Vagina (tissue), 2 donors: Measurements from ENCODE around the gene VPREB3.

ENCODE experiments used
- POLR2A ChIP-seq, 2 donors: fragments of 450-650 bp; IDR thresholded peaks; one replicate each; pipeline ENCODE4 v1.6.1; 2017; ENCODE audit warnings: antibody characterized with exemption in 2 of 2, mild to moderate bottlenecking in 2 of 2, moderate library complexity in 2 of 2
- POLR2AphosphoS5 ChIP-seq, 2 donors: sonication (generic); formaldehyde crosslinking; IDR thresholded peaks; one replicate each; pipeline ENCODE4 v1.9.0; 2017; ENCODE audit warnings: antibody characterized with exemption in 2 of 2, mild to moderate bottlenecking in 2 of 2, low read depth in 1 of 2; ENCODE audit not compliant: insufficient read depth in 1 of 2
- TF ChIP-seq, protein P1 (sequence below), 3 experiments: fragments of 450-650 bp in 2 of 3; fragments of 200-600 bp in 1 of 3; sonication (generic) in 1 of 3; IDR thresholded peaks; one replicate each; pipeline ENCODE4 v1.5.1; 2017 to 2019; ENCODE audit warnings: antibody characterized with exemption in 3 of 3, mild to moderate bottlenecking in 2 of 3, moderate library complexity in 2 of 3

DNA sequence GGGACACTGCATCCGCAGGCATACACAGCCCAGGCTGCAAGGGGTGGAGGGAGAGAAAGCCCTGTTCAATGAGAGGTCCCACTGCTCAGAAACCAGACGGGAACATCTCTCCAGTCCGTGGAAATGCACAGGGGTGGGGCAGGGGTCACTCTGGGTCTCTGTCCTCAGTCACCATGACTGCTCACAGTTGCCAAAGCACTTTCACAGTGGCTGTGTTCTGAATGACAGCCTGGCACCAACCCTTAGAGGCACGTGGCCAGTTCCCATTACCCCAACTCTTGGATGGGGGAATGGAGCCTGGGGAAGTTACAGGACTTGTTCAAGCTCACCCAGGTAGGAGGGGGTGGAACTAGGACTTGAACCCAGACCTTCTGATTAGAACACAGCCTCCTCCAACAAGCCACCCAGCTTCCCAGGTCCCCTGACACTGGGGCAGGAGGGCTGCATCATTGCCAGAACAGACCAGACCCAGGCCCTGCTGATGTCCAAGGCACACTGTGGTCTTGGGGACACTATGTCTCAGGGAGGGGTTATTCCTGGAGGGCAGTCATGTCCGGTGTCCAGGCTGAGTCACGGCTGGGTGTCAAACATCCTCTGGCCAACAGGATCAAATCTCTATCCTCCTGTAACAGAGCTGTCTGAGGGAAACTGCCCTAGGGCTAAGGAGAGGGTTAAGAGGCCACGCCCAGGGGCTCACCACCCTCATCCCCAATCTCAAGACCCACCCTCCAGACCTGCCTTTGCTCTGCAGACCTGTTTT is 11.5 kb downstream of the VPREB3 start:
- TF ChIP-seq POLR2A (IDR thresholded peaks at IDR 0.05): no peak
- TF ChIP-seq, protein P1, sequence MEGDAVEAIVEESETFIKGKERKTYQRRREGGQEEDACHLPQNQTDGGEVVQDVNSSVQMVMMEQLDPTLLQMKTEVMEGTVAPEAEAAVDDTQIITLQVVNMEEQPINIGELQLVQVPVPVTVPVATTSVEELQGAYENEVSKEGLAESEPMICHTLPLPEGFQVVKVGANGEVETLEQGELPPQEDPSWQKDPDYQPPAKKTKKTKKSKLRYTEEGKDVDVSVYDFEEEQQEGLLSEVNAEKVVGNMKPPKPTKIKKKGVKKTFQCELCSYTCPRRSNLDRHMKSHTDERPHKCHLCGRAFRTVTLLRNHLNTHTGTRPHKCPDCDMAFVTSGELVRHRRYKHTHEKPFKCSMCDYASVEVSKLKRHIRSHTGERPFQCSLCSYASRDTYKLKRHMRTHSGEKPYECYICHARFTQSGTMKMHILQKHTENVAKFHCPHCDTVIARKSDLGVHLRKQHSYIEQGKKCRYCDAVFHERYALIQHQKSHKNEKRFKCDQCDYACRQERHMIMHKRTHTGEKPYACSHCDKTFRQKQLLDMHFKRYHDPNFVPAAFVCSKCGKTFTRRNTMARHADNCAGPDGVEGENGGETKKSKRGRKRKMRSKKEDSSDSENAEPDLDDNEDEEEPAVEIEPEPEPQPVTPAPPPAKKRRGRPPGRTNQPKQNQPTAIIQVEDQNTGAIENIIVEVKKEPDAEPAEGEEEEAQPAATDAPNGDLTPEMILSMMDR (IDR thresholded peaks at IDR 0.05): no peak
- no peak for TF ChIP-seq POLR2AphosphoS5 (IDR thresholded peaks at IDR 0.05; ENCODE audit: insufficient read depth in 1 of 2, low read depth in 1 of 2)
